Measurements from ENCODE around the gene ADAMTS7.

The ADAMTS7 gene, protein sequence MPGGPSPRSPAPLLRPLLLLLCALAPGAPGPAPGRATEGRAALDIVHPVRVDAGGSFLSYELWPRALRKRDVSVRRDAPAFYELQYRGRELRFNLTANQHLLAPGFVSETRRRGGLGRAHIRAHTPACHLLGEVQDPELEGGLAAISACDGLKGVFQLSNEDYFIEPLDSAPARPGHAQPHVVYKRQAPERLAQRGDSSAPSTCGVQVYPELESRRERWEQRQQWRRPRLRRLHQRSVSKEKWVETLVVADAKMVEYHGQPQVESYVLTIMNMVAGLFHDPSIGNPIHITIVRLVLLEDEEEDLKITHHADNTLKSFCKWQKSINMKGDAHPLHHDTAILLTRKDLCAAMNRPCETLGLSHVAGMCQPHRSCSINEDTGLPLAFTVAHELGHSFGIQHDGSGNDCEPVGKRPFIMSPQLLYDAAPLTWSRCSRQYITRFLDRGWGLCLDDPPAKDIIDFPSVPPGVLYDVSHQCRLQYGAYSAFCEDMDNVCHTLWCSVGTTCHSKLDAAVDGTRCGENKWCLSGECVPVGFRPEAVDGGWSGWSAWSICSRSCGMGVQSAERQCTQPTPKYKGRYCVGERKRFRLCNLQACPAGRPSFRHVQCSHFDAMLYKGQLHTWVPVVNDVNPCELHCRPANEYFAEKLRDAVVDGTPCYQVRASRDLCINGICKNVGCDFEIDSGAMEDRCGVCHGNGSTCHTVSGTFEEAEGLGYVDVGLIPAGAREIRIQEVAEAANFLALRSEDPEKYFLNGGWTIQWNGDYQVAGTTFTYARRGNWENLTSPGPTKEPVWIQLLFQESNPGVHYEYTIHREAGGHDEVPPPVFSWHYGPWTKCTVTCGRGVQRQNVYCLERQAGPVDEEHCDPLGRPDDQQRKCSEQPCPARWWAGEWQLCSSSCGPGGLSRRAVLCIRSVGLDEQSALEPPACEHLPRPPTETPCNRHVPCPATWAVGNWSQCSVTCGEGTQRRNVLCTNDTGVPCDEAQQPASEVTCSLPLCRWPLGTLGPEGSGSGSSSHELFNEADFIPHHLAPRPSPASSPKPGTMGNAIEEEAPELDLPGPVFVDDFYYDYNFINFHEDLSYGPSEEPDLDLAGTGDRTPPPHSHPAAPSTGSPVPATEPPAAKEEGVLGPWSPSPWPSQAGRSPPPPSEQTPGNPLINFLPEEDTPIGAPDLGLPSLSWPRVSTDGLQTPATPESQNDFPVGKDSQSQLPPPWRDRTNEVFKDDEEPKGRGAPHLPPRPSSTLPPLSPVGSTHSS (N-terminal part only)

DNA sequence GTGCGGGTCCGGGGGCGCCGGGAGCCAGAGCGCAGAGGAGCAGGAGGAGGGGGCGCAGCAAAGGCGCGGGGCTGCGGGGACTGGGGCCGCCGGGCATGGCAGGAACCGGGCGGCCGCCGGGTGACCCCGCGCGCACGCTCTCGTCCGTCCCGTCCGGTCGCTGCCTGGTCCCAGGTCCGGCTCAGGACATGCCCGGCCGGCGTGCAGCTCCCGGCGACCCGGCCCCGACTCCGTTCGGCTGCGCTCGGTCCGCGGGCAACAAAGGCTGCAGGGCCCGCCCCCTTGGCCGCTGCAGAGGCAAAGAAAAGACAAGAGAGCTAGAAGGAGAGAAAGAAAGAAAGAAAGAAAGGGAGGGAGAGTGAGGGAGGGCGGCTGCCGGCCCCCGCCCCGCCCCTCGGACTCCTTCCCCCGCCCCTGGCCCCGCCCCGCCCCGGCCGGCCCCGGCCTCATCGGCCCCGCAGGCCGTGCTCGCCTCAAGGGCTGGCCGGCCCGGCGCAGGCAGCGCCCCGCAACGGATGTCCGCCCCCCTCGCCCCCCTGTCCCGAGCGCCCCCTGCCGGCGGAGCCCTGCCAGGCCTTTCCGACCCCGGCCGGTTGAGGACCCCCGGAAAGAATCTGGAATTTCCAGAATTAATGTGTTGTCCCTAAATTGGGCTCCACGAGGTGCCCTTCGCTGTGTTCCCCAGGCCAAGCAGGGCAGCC is at the start of gene ADAMTS7:
ADAMTS7 (minus strand) TSS at position 341 of the 701 bp plus-strand sequence; CDS start at position 97, 244 bp downstream.
- TF ChIP-seq, protein P1, sequence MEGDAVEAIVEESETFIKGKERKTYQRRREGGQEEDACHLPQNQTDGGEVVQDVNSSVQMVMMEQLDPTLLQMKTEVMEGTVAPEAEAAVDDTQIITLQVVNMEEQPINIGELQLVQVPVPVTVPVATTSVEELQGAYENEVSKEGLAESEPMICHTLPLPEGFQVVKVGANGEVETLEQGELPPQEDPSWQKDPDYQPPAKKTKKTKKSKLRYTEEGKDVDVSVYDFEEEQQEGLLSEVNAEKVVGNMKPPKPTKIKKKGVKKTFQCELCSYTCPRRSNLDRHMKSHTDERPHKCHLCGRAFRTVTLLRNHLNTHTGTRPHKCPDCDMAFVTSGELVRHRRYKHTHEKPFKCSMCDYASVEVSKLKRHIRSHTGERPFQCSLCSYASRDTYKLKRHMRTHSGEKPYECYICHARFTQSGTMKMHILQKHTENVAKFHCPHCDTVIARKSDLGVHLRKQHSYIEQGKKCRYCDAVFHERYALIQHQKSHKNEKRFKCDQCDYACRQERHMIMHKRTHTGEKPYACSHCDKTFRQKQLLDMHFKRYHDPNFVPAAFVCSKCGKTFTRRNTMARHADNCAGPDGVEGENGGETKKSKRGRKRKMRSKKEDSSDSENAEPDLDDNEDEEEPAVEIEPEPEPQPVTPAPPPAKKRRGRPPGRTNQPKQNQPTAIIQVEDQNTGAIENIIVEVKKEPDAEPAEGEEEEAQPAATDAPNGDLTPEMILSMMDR (IDR thresholded peaks at IDR 0.05; ENCODE audit: low read depth, low read length) = peak; percentile 69
- peak; percentile 51 for DNase-seq (ENCODE audit: extremely low read depth, low read depth)

DNA sequence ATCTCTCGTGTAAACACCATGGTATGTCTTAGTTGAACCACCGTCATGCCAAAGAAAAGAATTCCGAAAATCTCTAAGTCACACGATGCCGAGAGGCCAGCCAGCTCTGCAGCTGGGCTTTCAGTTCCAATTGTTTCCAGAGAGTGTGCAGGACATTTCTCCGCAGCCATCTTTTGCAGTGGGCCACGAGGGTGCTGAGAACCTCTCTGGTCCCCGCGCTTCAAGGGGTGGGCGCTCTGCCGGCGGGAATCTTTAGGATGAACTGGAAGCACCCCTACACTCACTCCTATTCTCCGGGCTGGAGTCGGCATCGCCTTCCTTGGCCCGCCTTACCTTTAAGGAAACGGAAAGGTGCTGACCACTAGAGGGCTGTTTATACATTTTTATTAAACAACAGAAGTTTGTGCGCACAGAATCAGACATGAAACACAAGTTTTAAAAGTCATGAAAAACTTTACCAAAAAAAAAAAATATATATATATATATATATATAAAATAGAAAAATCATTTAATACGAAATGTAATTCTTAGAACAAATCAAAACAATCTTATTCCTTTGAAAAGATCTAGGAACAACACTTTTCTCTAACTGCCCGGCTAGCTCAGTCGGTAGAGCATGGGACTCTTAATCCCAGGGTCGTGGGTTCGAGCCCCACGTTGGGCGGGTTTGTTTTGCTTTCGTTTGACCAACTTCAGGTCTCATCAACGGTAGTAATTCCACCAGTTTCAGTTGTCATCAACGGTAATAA is 48.9 kb upstream of the ADAMTS7 start:
- TF ChIP-seq, protein P1 (IDR thresholded peaks at IDR 0.05; ENCODE audit: low read depth, low read length) = peak; percentile 49
- DNase-seq (ENCODE audit: extremely low read depth, low read depth) = peak; percentile 60

DNA sequence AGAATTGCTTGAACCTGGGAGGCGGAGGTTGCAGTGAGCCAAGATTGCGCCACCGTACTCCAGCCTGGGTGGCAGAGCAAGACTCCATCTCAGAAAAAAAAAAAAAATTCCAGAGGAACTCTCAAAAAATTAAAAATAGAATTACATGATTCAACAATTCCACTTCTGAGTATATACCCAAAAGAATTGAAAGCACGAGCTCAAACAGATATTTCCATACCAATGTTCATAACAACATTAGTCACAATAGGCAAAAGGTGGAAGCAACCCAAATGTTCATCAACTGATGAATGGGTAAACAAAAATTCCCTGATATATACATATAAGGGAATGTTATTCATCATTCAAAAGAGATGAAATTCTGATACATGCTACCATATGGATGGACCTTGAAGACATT is 44.5 kb upstream of the ADAMTS7 start:
- TF ChIP-seq, protein P1 (IDR thresholded peaks at IDR 0.05; ENCODE audit: low read depth, low read length) = no peak
- DNase-seq (ENCODE audit: extremely low read depth, low read depth) = peak; percentile 54

DNA sequence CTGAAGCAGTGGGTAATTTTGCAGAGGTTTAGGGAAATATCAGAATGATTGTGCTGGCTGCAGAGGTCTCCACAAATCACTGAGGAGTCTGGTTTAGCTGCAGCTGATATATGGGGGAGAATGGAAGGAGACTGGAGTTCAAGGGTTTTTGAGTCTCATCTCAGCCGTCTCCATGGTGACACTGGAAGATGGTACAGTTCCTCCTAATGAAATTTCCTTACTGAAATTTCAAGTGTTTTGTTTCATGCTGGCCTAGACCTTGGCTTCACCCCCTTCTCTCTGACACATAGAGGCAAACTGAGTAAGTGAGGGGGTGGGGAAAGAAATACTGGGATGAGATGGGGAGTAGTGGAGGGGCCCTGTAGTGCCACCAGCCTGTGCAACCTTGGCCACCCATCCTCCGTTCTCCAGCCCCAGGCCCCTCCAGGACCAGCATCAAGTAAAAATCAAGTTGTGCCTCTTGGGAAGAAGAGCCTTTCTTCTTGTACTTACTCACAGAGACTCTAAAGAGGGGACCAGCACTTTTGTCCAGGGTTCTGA is 43.6 kb upstream of the ADAMTS7 start:
- DNase-seq (ENCODE audit: extremely low read depth, low read depth) = no peak
- TF ChIP-seq, protein P1 (IDR thresholded peaks at IDR 0.05; ENCODE audit: low read depth, low read length) = no peak

DNA sequence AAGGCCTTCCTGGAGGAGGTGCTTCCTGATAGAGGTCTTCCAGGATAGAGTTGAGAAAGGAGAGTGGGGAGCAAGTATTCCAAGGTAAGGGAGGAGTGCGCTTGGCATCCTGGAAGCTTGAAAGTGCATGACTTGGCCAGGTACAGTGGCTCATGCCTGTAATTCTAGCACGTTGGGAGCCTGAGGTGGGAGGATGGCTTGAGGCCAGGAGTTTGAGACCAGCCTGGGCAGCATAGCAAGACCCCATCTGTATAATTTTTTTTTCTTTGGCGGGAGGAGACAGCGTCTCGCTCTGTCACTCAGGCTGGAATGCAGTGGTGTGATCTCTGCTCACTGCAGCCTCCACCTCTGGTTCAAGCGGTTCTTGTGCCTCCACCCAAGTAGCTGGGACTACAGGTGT is 42.2 kb upstream of the ADAMTS7 start:
- TF ChIP-seq, protein P1 (IDR thresholded peaks at IDR 0.05; ENCODE audit: low read depth, low read length) = no peak
- DNase-seq (ENCODE audit: extremely low read depth, low read depth) = no peak

Measured in AG09319 (cell line).